ENCODE results near the gene KRT40.

KRT40 gene

GRCh38 chr17:40952661-40953060 lies 31.5 kb downstream of the KRT40 start:
- DNase-seq (ENCODE audit: low read depth in 2 of 2): no peak

GRCh38 chr17:40952154-40952553 lies 32.0 kb downstream of the KRT40 start:
- no peak for DNase-seq (ENCODE audit: low read depth in 2 of 2)

- DNase-seq (ENCODE audit: low read depth in 2 of 2): no peak
These were observed 33.0 kb downstream of the KRT40 start for GRCh38 chr17:40951011-40951622.

GRCh38 chr17:40950176-40950575 lies 34.0 kb downstream of the KRT40 start:
- DNase-seq (ENCODE audit: low read depth in 2 of 2): no peak

- no peak for DNase-seq (ENCODE audit: low read depth in 2 of 2)
These were observed 34.7 kb downstream of the KRT40 start for GRCh38 chr17:40949418-40949817.

- no peak for DNase-seq (ENCODE audit: low read depth in 2 of 2)
These were observed 36.2 kb downstream of the KRT40 start for GRCh38 chr17:40947929-40948328.

- DNase-seq (ENCODE audit: low read depth in 2 of 2): no peak
These were observed 38.7 kb downstream of the KRT40 start for GRCh38 chr17:40945414-40945813.

GRCh38 chr17:40944531-40944930 lies 39.6 kb downstream of the KRT40 start:
- DNase-seq (ENCODE audit: low read depth in 2 of 2): no peak

- no peak for DNase-seq (ENCODE audit: low read depth in 2 of 2)
These were observed 41.6 kb downstream of the KRT40 start for GRCh38 chr17:40942553-40942952.

GRCh38 chr17:40940266-40940665 lies 43.9 kb downstream of the KRT40 start:
- DNase-seq (ENCODE audit: low read depth in 2 of 2): no peak

GRCh38 chr17:40938981-40939380 lies 45.1 kb downstream of the KRT40 start:
- no peak for DNase-seq (ENCODE audit: low read depth in 2 of 2)

GRCh38 chr17:40937384-40937819 lies 46.7 kb downstream of the KRT40 start, which contains the start of gene KRT23:
TSS of gene KRT23 (minus strand) at chr17:40937646. CDS start at chr17:40936603, 1,043 bp downstream.
- DNase-seq (ENCODE audit: low read depth in 2 of 2): no peak

- no peak for DNase-seq (ENCODE audit: low read depth in 2 of 2)
These were observed 47.1 kb downstream of the KRT40 start for GRCh38 chr17:40936976-40937375.

GRCh38 chr17:40936437-40936971 lies 47.6 kb downstream of the KRT40 start:
- DNase-seq (ENCODE audit: low read depth in 2 of 2): no peak

- DNase-seq (ENCODE audit: low read depth in 2 of 2): no peak
These were observed 48.5 kb downstream of the KRT40 start for GRCh38 chr17:40935624-40936023.

- no peak for DNase-seq (ENCODE audit: low read depth in 2 of 2)
These were observed 51.5 kb downstream of the KRT40 start for GRCh38 chr17:40932608-40933007.

- no peak for DNase-seq (ENCODE audit: low read depth in 2 of 2)
These were observed 52.8 kb downstream of the KRT40 start for GRCh38 chr17:40931311-40931710.
